Activated CD4-positive, alpha-beta T cell treated with anti-CD3 and anti-CD28 coated beads, Interleukin-2, amount 50 U/mL, for 16 hours (primary cell): ENCODE data around the gene IFIT1.
"Not testable (repeated sequence)": the region's sequence is repeated elsewhere in the genome, so short reads cannot be mapped to it uniquely, and the experiment has no call there.

Experiments
- DNase-seq: peaks from one replicate; pipeline ENCODE4 v3.0.0-alpha.2; 2020

IFIT1 gene

DNA sequence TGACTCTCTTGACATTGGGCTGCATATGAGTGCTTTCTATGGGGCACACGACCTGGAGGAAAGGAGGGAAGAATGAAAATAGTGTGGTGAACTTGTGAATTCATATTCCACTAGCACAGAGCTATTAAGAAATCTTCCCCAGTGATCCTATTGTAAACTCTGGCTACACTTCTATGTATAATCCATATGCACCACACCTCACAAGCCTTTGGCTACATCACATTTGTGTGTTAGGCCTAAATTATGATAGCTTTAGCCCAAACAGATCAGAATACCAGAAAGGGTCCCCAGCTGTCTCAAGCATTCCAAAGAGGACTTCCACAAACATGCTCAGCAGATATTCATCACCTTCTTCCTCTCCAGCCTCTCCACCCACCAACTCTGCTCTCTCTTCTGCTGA, 24.3 kb upstream of the IFIT1 start:
- DNase-seq, result no peak

DNA sequence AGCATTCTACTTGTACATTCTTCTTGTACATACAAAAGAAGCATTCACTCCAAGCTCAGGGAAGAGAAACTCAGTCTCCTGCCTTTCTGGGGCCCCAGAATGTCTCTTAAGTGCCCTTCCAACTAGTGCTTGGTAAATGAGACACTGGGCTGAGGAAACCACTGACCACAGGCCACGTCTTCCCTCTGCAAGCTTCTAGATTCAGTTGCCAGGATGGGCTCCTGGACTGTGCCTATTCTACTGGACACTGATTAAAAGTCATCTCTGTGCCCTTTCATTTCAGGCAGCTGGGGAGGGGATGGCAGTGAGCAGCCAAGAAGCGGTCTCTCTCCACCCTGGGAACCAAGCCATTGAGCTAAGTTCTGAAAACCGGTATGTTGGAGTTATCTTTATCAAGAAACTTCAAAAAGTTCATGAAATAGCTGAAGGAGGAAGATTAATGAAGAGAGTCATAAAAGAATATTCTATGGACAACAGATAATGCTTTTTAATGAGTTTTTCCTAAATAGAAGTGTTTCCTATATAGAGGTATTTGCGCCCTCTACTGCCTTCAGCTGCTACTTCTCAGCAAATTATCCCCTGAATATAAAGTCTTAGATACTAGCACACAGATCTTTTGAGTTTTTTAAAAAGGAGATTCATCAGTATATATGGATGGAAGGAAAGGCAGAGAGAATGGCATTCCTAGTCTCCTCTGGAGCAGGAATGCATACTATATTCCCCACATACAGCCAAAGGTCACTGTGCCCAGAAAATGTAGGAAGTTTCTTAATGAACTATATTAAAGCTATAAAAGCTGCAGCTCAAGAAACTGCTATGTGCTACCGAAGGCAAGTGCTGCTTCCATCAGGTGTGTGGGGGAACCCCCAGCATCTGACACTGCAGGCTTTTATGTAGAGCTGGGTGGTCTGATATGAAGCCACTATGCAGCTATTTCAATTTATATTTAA, 23.0 kb upstream of the IFIT1 start:
- no peak for DNase-seq

DNA sequence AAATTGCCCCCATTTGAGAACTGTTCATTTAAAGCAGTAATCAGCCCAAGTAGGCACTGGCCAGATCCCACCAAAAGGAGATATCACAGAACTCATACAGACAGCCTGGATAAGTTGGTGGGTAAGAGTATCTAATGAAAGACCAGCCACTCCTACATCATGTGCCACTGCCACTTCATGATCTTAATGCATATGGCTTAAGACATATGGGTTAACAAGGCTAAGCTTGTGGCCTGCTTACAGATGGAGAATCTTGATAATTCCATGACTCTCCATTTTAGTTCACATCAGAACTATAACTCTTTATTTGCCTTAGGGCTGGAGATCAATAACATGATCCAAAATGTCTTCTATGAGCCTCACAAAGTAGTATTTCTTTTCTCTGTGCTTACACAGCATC, 21.3 kb upstream of the IFIT1 start:
- no peak for DNase-seq

DNA sequence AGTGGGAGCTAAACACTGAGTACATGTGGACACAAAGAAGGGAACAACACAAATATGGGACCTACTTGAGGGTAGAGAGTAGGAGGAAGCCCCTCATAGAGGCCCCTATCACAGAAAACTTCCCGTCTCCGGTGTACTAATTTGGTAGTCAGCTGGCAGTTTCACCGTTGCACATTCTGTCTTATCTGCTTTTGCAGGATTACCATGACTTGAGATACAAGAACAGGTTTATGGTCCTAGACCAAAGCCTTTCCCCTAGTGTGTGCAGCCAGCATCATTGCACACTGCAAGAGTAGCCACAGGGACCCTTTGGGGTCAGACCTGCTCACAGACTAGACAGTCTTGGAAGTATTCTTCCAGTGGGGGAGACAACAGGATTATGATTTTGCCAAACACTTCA, 20.4 kb upstream of the IFIT1 start:
- DNase-seq, result no peak

DNA sequence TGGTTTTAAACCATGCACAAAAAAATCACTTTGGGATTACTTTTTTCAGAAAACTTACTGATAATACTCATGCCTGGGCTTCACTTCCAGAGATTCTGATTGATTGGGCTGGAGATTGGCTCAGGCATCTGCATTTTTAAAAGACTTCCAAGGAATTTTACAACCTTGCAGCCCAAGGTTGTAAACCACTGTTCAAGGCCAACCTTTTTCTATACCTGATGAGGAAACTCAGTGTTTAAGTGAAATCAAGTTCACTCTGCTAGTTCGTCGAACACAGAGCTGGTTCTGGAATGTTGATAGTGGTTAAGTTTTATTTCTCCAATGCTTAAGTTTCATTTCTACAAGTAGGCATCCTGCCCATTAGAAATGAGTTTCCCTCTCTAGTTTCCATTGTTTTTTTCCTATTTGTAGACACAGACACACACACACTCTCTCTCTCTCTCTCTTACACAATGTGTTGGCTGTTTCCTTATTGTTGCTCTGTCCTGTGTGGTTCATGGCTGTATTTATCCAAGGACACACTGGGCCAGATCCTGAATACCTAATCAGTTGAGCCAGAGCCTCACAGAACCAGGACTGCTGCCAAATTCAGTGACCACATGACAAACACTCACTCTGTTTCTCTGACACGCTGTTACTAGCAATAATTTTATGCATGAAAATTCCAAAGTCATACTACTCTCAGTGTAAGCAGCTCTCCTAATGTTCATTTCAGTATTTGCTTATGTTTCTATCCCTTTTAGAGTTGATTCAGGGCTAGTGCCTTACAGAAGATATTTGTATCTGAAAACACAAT, 18.3 kb upstream of the IFIT1 start:
- DNase-seq, result no peak

DNA sequence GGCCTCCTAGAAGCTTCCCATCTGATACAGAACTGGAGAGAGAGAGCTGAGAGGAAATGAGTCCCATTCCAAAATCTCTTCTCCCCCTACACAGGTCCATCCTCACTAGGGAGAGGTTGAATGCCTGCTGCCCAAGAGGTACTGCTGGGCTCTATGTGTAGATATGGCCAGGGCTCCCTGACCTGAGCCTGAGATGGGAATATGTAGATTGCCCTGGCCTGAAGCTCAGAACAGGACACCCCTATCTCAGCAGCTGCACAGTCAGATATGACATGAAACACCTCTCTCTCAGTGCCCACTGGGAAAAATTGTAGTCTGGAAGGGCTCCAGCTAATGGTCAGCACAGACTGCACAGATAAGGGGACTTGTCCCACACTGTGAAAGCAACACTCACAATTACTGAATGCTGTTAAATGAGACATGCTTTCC, 17.7 kb upstream of the IFIT1 start:
- DNase-seq, result no peak

DNA sequence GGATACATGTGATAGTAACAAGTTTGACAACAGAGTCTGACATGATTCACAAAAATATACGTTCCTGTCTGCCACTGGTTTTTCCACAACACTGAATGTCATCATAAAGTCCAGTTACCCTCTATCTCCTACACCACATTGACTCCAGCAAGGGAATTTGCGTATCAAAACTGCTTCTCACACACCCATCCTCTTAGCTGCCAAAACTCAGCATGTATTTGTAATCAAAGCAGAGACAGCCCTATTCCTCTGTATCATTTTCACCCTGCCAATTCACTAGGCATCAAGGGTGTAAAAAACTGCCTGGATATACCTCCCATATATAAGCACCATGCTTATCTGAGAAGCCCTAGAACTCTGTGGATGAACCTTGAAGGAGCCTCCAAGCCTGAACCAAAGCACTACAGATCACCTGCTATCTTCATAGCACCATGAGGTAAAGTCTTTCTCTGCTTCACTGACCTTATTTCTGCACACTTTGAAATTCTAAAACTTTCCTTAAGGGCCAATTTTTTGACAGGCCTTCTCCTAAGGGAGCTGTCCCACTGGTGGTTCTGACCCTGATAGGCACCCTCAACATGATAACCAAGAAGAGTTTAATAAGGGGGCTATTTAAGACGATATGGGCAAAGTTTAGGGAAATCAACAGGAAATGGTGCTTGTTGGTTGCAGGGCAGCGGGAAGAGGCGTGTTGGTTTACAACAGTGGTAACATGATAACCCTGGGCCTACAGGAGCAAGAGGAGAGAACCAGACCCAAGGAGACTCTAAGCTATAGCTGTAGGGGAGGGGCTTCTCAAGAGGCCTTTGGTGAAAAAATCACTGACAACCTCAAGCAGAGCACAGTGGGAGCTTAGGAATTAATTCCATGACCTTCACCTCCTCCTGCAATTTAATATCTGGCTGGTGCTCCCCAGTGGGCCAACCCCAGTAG, 14.5 kb upstream of the IFIT1 start, which contains the start of gene IFIT1B:
Gene IFIT1B (plus strand): TSS at position 352 of the 933 bp plus-strand sequence. CDS start 80 bp downstream, at position 432.
- no peak for DNase-seq

DNA sequence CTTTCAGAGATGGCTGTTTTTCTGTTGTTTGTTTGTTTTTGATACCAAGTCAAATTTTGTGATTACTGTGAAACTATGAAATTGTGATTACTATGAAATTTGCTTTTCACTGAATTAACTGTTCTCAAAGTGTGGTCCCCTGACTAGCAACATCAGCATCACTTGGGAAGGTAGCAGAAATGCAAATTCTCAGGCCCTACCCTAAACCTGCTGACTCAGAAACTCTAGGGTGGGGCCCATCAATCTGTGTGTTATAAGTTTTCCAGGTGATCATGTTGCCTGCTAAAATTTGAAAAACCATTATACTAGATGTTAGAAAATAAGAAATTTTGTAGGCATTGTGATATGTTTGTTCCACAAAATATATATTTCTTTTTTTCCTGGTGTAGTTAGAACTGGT, 13.3 kb upstream of the IFIT1 start:
- no peak for DNase-seq

DNA sequence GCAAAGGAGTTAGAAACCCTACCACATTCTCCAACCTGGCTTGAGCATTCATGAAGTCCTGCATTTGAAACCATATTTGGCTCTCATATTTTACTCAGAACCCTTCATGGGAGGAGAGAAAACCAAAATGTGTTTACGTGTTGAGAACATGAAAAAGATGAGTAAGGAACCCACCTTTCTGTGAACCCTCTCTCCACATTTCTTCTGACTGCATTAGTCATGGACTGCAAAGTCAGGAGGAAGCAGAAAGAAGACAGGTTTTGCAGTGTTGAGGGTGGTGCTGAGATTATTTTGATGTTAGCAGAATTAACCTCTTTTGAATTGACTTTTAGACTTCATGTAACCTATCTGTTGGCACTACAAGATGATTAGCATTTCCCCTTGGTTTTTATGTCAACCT, 9.7 kb upstream of the IFIT1 start:
- no peak for DNase-seq

DNA sequence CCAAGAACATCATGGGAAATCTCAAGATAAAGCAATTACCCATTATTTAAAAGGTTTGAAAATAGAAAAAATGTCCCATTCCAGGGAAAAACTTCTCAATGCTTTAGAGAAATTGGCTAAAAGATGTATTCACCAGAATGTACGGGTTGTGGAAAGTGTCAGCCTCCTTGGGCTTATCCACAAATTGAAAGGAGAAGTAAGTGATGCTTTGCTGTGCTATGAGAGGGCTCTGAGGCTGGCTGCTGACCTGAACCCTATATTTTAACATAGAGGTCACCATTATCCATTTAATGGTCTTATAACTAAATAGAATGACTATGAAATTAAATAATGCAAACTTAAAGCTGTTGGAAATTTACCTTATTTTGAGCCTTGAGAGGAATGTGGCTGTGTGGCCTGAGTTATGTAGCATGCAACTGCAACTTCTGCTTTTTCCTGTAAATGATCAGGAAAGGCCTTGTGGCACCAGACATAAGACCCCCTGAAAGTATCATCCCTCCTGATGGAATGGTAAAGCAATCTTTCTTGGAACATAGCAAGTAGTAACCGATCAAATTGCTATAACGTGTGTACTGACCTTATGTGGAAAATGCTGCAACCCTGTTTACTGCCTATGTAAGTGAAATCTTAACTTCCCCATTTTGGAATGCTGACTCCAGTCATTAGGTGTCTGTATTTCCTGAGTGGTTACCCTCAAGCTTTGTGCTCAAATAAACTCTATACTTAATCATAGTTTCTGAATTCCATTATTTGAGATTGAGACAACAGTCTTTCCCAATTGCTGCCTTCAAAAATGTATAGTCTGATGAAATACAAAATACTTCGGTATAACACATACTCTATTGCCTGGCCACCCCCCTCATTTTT, 7.7 kb upstream of the IFIT1 start:
- no peak for DNase-seq

DNA sequence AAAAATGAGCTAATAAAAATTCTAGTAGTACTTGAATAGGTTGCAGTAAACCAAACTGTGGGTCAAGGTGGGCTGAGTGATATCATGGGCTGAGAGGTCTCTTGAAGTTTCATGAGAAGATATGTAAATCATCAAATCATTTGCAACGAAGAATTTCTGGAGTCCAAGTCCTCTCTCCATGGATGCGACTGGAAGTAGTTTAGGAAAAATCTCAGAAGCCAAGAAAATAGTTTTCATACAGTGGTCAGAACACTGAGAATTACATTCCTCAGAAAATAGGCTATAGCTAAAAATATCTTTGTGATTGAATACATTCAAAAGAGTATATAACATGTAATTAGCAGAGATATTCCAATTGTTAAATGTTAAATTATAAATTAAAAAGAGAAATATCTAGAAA, 3.6 kb upstream of the IFIT1 start:
- no peak for DNase-seq

DNA sequence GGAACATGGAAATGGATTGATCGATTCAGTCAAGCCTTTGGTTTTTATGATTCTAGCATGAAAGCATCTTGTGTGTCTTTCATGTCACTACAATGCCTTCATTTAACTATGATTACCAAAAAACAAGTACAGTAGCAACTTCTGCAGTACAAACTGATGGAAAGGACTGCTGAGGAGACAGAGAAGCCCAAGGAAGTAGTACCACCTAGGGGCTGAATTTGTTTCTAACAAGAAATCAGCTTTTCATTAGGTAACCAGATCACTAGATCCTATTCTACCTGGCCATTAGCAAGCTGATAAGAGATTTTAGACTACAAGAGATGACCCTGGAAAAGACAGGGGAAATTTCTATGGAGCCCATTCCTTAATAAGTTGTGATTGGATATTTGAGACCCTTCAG, 3.2 kb upstream of the IFIT1 start:
- DNase-seq, result no peak

DNA sequence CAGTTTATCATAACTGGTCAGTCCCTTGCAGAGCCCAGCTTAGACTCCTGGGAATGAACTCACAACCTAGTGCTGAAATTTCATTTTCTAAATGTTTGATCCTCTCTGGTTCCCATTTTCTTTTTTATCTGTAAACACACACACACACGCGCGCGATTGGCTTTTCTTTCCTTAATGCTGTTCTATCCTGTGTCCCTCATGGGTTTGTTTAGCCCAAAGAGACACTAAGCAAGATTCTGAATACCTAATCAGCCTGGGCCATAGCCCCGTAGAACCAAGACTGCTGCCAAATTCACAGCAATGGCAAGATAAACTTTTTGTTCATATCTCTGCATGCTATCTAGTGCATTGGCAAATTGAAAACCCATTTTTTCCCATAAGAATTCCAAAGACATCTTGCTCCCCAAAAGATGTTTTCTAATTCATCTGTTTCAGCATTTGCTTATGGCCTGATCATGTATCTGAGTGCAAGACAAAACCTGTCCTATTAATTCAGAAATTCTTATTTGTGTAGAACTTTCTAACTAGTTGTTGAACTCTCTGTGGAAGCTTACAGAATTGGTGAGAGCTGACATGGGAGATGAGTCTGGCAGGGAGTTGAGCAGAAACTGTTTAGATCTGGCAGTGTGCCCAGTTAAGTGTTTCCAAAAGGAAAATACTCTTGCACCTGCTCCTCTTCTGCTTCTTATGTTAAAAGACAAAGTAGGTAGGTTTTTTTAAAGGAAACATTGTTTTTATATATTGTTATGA, 1.8 kb upstream of the IFIT1 start:
- no peak for DNase-seq

DNA sequence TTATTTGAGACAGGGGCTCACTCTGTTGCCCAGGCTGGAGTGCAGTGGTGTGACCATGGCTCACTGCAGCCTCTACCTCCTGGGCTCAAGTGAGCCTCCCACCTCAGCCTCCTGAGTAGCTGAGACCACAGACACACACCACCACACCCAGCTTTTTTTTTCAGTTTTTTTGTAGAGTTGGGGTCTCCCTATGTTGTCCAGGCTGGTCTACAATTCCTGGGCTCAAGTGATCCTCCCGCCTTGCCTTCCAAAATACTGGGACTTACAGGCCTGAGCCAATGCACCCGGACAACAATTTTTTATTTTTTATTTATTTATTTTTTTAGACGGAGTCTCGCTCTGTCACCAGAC, 1.2 kb upstream of the IFIT1 start:
- not testable (repeated sequence) for DNase-seq

DNA sequence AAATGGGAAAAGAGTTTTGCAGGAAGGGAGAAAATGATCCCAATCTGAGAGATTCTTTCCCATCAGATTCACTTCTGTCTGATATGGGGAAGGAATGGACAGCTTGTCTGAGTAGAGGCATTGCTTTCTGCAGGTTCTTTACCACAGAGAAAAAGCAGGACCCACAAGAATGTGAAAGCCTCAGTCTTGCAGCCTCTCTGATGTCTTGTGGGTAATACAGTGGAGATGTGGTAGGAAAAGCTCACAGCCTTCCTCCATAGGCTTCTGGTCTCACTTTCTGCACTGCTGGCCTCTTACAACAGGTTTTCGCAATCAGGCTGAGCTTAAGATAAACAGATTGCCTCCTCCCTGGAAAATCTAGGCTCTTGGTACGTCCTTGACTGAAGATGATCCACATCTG, 551 bp downstream of the IFIT1 start:
- DNase-seq, result no peak

DNA sequence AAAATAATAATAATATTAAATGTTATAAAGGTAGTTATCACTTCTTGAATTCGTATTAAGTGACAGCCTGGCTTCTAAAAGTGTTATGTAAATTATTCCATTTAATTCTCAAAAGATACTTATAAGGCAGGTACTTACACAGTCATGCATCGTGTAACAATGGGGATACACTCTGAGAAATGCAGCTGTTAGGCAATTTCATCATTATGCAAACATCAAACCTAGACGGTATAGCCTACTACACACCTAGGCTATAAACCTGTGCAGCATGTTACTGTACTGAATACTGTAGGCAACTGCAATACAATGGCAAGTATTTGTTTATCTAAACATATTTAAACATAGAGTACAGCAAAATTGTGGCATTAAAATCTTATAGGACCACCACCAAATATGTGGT, 1.5 kb downstream of the IFIT1 start:
- no peak for DNase-seq

DNA sequence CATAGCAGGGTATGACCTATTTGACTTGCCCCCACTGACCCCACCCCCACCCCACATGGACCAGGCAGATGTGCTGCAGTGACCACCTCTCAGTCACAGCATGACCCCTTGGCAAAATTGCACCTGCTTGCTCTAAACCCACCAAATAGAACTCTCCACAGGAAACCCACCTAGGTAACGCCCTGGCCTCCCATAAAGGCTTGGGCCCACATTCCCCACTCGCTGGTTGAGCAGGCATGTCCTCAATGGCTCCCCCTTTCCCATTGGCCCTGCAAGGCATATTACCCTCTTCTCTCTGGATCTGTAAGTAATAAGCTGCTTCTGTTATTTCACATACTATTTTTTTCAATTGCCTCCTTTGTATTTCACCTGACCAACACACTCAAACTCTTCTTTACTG, 2.7 kb downstream of the IFIT1 start:
- no peak for DNase-seq

DNA sequence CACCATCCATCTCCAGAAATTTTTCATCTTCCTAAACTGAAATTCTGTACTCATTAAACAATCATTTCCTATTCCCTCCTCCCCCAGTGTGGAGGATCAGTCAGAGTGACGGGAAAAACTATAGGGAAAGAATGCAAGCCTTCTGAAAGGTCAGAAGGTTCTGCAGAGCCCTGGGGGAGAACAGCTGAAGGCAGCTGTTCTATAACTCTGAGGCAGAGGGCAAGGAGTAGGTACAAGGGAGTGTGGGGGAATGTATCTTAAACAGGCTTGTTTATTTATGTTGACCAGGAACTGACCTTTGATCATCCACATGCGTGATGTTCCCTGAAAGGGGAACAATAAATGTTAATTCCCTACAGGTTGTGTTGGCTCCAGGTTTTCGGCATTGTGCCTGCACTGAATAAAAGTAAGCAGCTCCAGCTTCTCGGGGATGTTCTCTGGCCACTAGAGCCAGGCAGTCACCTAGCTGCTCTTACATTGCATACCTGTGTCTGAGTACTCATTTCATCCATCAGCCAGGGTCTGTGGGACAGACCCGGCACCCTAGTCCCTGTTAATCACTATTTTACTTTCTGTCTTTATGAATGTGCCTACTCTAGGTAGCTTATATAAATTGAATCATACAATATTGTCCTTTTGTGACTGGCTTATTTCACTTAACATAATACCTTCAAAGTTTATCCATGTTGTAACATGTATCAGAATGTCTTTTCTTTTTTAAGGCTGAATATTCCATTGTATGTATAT, 5.8 kb downstream of the IFIT1 start:
- DNase-seq, result no peak

DNA sequence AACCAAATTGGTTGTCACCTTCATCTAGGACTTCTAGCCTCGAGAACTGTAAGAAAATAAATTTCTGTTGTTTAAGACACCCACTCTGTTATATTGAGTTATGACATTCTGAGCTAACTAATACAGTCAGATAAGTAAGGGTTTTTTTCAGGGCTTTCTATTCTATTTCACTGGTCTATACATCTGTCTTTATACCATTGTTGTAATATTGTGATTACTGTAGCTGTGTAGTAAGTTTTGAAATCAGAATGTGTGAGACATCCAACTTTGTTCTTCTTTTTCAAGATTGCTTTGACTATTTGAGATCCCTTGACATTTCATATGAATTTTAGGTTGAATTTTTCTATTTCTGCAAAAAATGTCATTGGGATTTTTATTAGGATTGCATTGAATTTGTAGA, 7.5 kb downstream of the IFIT1 start:
- DNase-seq, result no peak

DNA sequence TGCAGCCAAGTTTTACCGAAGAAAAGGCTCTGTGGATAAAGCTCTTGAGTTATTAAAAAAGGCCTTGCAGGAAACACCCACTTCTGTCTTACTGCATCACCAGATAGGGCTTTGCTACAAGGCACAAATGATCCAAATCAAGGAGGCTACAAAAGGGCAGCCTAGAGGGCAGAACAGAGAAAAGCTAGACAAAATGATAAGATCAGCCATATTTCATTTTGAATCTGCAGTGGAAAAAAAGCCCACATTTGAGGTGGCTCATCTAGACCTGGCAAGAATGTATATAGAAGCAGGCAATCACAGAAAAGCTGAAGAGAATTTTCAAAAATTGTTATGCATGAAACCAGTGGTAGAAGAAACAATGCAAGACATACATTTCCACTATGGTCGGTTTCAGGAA, 10.6 kb downstream of the IFIT1 start:
- DNase-seq, result no peak
